ENCODE measurements around the gene MAP3K7CL.

GRCh38 chr21:29194847-29195246, 64.4 kb downstream of the MAP3K7CL start:
- TF ChIP-seq CTCF (IDR thresholded peaks at IDR 0.05) (no peak), POLR2AphosphoS5 (IDR thresholded peaks at IDR 0.05; ENCODE audit: low read depth, low read length) (no peak), SIN3A (IDR thresholded peaks at IDR 0.05; ENCODE audit: borderline replicate concordance, insufficient read depth, low read depth, low read length) (no peak), REST (IDR thresholded peaks at IDR 0.05; ENCODE audit: insufficient read depth in 1 of 2, low read depth in 2 of 2, low read length in 1 of 2) (no peak)

Data from Panc1 (cell line).